CD14-positive monocyte (primary cell): ENCODE measurements around the gene MUC15. TPM values are rescaled to one million over a fixed set of nuclear protein-coding genes. Genes with fewer than 3 reads are reported as not detected.

ENCODE experiments used
- DNase-seq, 3 donors: peaks; one replicate each; pipeline ENCODE4 v3.0.0-alpha.2; 2011 to 2022
- H2AFZ ChIP-seq: 2 replicates; pipeline ENCODE4 v1.6.0; 2012; ENCODE audit warnings: mild to moderate bottlenecking, low read depth, low read length, inconsistent platforms; ENCODE audit not compliant: insufficient read depth, poor library complexity, severe bottlenecking
- H3K27ac ChIP-seq, 2 donors: 1 replicate in 1 of 2; 2 replicates in 1 of 2; pipeline ENCODE4 v1.5.1; 2012 to 2013; ENCODE audit warnings: low read length in 2 of 2, control low read depth in 1 of 2, inconsistent platforms in 1 of 2, low read depth in 1 of 2, mild to moderate bottlenecking in 1 of 2
- H3K27me3 ChIP-seq, 2 donors: one replicate each; pipeline versions ENCODE4 v1.6.0 to v1.6.1; 2011 to 2013; ENCODE audit warnings: low read length in 2 of 2; ENCODE audit not compliant: control insufficient read depth in 2 of 2, insufficient read depth in 2 of 2
- H3K36me3 ChIP-seq, 2 donors: replicated peaks in 1 of 2; 1 replicate in 1 of 2; 2 replicates in 1 of 2; pipeline versions ENCODE4 v1.5.1 to v1.6.1; 2012 to 2013; ENCODE audit warnings: low read length in 2 of 2, control low read depth in 1 of 2, inconsistent platforms in 1 of 2, mild to moderate bottlenecking in 1 of 2; ENCODE audit not compliant: insufficient read depth in 2 of 2, control insufficient read depth in 1 of 2
- H3K4me1 ChIP-seq, 2 donors: 1 replicate in 1 of 2; 2 replicates in 1 of 2; pipeline versions ENCODE4 v1.5.1 to v1.6.1; 2012 to 2013; ENCODE audit warnings: low read length in 2 of 2, control low read depth in 1 of 2, inconsistent platforms in 1 of 2, mild to moderate bottlenecking in 1 of 2, moderate library complexity in 1 of 2; ENCODE audit not compliant: insufficient read depth in 2 of 2, control insufficient read depth in 1 of 2
- H3K4me2 ChIP-seq: replicated peaks from 2 replicates; pipeline ENCODE3; 2012; ENCODE audit warnings: low read length, moderate library complexity, mild to moderate bottlenecking; ENCODE audit not compliant: poor library complexity, severe bottlenecking; ENCODE audit errors: extremely low read depth
- H3K4me3 ChIP-seq, 3 experiments: fragments of 200-600 bp in 1 of 3; sonication (generic) in 1 of 3; replicated peaks in 1 of 3; 1 replicate in 2 of 3; 2 replicates in 1 of 3; pipeline ENCODE4 v1.5.1; 2011 to 2013; ENCODE audit warnings: low read length in 3 of 3, mild to moderate bottlenecking in 3 of 3, control low read depth in 2 of 3, low read depth in 2 of 3, inconsistent platforms in 1 of 3, moderate library complexity in 1 of 3
- H3K79me2 ChIP-seq: 2 replicates; pipeline ENCODE4 v1.6.0; 2012; ENCODE audit warnings: mild to moderate bottlenecking, control low read depth, inconsistent platforms, low read length, moderate library complexity; ENCODE audit not compliant: insufficient read depth
- H3K9ac ChIP-seq: 2 replicates; pipeline ENCODE4 v1.6.0; 2017; ENCODE audit warnings: low read length, mild to moderate bottlenecking; ENCODE audit not compliant: insufficient read depth, poor library complexity, severe bottlenecking
- H3K9me3 ChIP-seq, 2 donors: replicated peaks in 1 of 2; 1 replicate in 1 of 2; 2 replicates in 1 of 2; pipeline versions ENCODE4 v1.5.1 to v1.6.1; 2012 to 2013; ENCODE audit warnings: low read length in 2 of 2, control low read depth in 1 of 2; ENCODE audit not compliant: control insufficient read depth in 1 of 2, insufficient read depth in 1 of 2
- H4K20me1 ChIP-seq: 2 replicates; pipeline ENCODE4 v1.6.0; 2012; ENCODE audit warnings: mild to moderate bottlenecking, low read length, control low read depth, moderate library complexity; ENCODE audit not compliant: insufficient read depth
- H3K27ac Mint-ChIP-seq, 7 donors: one replicate each; pipeline ENCODE4 v1.8.0; 2020; ENCODE audit warnings: mild to moderate bottlenecking in 7 of 7, mixed read lengths in 7 of 7, moderate library complexity in 6 of 7, inconsistent platforms in 2 of 7
- H3K27me3 Mint-ChIP-seq, 3 donors: one replicate each; pipeline ENCODE4 v1.8.0; 2021 to 2022; ENCODE audit warnings: low read depth in 3 of 3, mild to moderate bottlenecking in 3 of 3, mixed read lengths in 3 of 3, moderate library complexity in 3 of 3, inconsistent platforms in 1 of 3
- H3K36me3 Mint-ChIP-seq, 2 donors: one replicate each; pipeline ENCODE4 v1.8.0; 2020; ENCODE audit warnings: mixed read lengths in 2 of 2, inconsistent platforms in 1 of 2, mild to moderate bottlenecking in 1 of 2
- H3K4me1 Mint-ChIP-seq: one replicate; pipeline ENCODE4 v1.8.0; 2020; ENCODE audit warnings: mild to moderate bottlenecking, mixed read lengths
- H3K4me3 Mint-ChIP-seq, 2 donors: one replicate each; pipeline ENCODE4 v1.8.0; 2020; ENCODE audit warnings: mild to moderate bottlenecking in 2 of 2, mixed read lengths in 2 of 2, moderate library complexity in 1 of 2
- H3K9me3 Mint-ChIP-seq, 7 donors: one replicate each; pipeline ENCODE4 v1.8.0; 2020 to 2022; ENCODE audit warnings: mixed read lengths in 7 of 7, mild to moderate bottlenecking in 6 of 7, moderate library complexity in 6 of 7, inconsistent platforms in 2 of 7
- WGBS: methylation state at CpG from one replicate; pipeline ENCODE4 v1.1.5; 2013; ENCODE audit warnings: missing lambda C conversion rate; ENCODE audit not compliant: insufficient coverage; 5-methylcytosine and 5-hydroxymethylcytosine counted together
- intact Hi-C, 2 donors: fragments of 100-400 bp; cut with micrococcal nuclease; formaldehyde crosslinking; loops; one replicate each; pipeline versions ENCODE4 v1.15.0 to v1.15.1; 2023
- polyA plus RNA-seq, 3 donors: library from polyadenylated mRNA; depleted of rRNA in 1 of 3; unstranded in 2 of 3; stranded (reverse) in 1 of 3; fragments of 300-500 nt in 2 of 3; fragments of >200 nt in 1 of 3; fragmentation: Illumina TruSeq in 2 of 3; gene quantifications; 1 replicate in 2 of 3; 2 replicates in 1 of 3; pipeline ENCODE4 v1.2.3, GENCODE V29; 2012 to 2021
- TF ChIP-seq, protein P1 (sequence below): fragments of 200-600 bp; IDR thresholded peaks from one replicate; pipeline ENCODE4 v1.8.0; 2022; ENCODE audit warnings: antibody characterized with exemption, mild to moderate bottlenecking

MUC15 gene
- polyA plus RNA-seq, 3 donors, result not detected

DNA sequence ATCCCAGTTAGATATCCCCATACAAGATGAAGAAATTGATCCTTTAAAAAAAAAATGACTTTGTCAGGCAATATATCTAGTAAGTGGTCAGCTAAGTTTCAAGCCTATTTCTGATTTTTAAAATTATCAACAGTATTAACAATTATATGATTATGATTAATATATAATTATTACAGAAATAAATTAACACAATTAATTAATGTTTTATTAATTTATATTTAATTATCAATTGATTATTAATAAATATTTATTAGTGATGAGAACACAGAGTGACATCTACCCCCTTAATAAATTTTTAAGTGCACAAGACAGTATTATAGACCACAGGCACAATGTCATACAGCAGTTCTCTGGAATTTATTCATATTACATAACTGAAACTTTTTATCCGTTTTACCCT, 22.0 kb downstream of the MUC15 start:
- Mint-ChIP-seq H3K4me3 (no peak overlapping the region), H3K27ac (no peak overlapping the region), H3K27me3 (no peaks in the 10 kb centered on the region), H3K4me1 (no peaks in the 10 kb centered on the region), H3K36me3 (no peaks in the 10 kb centered on the region), H3K9me3 (no peaks in the 10 kb centered on the region)
- no peak overlapping the region for H2AFZ ChIP-seq
- DNase-seq, result no peak
- no peaks in the 10 kb centered on the region for H3K79me2 ChIP-seq
- intact Hi-C loops, result no loop called here
- no peaks in the 10 kb centered on the region for H3K9me3 ChIP-seq
- TF ChIP-seq, protein P1, sequence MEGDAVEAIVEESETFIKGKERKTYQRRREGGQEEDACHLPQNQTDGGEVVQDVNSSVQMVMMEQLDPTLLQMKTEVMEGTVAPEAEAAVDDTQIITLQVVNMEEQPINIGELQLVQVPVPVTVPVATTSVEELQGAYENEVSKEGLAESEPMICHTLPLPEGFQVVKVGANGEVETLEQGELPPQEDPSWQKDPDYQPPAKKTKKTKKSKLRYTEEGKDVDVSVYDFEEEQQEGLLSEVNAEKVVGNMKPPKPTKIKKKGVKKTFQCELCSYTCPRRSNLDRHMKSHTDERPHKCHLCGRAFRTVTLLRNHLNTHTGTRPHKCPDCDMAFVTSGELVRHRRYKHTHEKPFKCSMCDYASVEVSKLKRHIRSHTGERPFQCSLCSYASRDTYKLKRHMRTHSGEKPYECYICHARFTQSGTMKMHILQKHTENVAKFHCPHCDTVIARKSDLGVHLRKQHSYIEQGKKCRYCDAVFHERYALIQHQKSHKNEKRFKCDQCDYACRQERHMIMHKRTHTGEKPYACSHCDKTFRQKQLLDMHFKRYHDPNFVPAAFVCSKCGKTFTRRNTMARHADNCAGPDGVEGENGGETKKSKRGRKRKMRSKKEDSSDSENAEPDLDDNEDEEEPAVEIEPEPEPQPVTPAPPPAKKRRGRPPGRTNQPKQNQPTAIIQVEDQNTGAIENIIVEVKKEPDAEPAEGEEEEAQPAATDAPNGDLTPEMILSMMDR, result no peak
- no peaks in the 10 kb centered on the region for H4K20me1 ChIP-seq
- H3K27ac ChIP-seq, result no peak overlapping the region
- H3K4me2 ChIP-seq, result no peak overlapping the region
- H3K9ac ChIP-seq, result no peak overlapping the region
- H3K4me1 ChIP-seq, result no peaks in the 10 kb centered on the region
- H3K36me3 ChIP-seq, result no peaks in the 10 kb centered on the region
- no peak overlapping the region for H3K4me3 ChIP-seq
- no peaks in the 10 kb centered on the region for H3K27me3 ChIP-seq
- WGBS, result no CpG with 5 or more reads among the region's 1 CpG

DNA sequence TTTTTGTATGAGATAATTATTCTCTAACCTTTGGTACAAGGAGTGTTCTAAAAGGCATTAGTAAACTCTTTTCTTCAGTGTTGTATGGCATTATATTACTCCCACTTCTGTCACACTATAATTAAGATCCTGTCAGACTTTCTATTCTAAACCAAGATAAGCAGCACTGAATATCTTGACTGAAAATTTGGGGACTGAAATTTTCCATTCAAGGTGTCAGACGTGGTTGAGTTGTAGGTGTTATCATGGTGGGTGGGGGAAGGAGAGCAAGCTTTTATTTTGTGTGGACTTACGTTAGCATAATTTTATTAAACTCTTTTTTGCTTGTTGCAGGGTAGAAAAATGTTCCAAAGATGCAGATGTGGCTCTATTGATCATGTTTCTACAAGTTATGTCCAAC, 22.9 kb downstream of the MUC15 start:
- Histone ChIP-seq H3K27ac (no peak overlapping the region), H3K79me2 (no peaks in the 10 kb centered on the region), H3K9ac (no peak overlapping the region), H2AFZ (no peak overlapping the region), H3K27me3 (no peaks in the 10 kb centered on the region), H3K4me3 (no peak overlapping the region), H3K4me2 (no peak overlapping the region), H3K9me3 (no peaks in the 10 kb centered on the region), H4K20me1 (no peaks in the 10 kb centered on the region), H3K4me1 (no peaks in the 10 kb centered on the region), H3K36me3 (no peaks in the 10 kb centered on the region)
- Mint-ChIP-seq H3K4me3 (no peak overlapping the region), H3K4me1 (no peaks in the 10 kb centered on the region), H3K27ac (no peak overlapping the region), H3K36me3 (no peaks in the 10 kb centered on the region), H3K9me3 (no peaks in the 10 kb centered on the region), H3K27me3 (no peaks in the 10 kb centered on the region)
- DNase-seq, result no peak
- intact Hi-C loops, result no loop called here
- no CpG with 5 or more reads among the region's 2 CpGs for WGBS
- TF ChIP-seq, protein P1, result no peak
